Lower lobe of right lung (tissue), 2 donors: Measurements from ENCODE around the gene RRBP1. TPM values are rescaled to one million over a fixed set of nuclear protein-coding genes. Genes with fewer than 3 reads are reported as not detected.
A peak's percentile ranks its signal among the peaks of the same experiment; 100 is the strongest.

ENCODE experiments used
- ATAC-seq, 2 donors: fragments of 200-7000 bp; cut with Tn5 transposase; one replicate each; pipeline ENCODE4 v1.9.1; 2020 to 2022; ENCODE audit warnings: mild to moderate bottlenecking in 2 of 2, moderate library complexity in 2 of 2
- DNase-seq: peaks from one replicate; pipeline ENCODE4 v3.0.0-alpha.2; 2020
- H3K27ac ChIP-seq: fragments of 200-600 bp; one replicate; pipeline ENCODE4 v1.8.0; 2022
- H3K27me3 ChIP-seq: fragments of 200-600 bp; one replicate; pipeline ENCODE4 v1.8.0; 2022; ENCODE audit warnings: low read depth
- H3K36me3 ChIP-seq: fragments of 200-600 bp; one replicate; pipeline ENCODE4 v1.8.0; 2022; ENCODE audit warnings: mild to moderate bottlenecking
- H3K4me1 ChIP-seq: fragments of 200-600 bp; one replicate; pipeline ENCODE4 v1.8.0; 2022
- H3K4me3 ChIP-seq: fragments of 200-600 bp; one replicate; pipeline ENCODE4 v1.8.0; 2022; ENCODE audit warnings: mild to moderate bottlenecking
- H3K9me3 ChIP-seq: fragments of 200-600 bp; one replicate; pipeline ENCODE4 v1.8.0; 2022
- intact Hi-C: fragments of 100-400 bp; cut with DNase I; formaldehyde crosslinking; loops from one replicate; pipeline ENCODE4 v1.11.0; 2022
- total RNA-seq: library from RNA; stranded (reverse); fragmentation: NEBNext Ultra II Directional; extraction: Animal tissue kit (Norgen Biotek cat#: 25700); gene quantifications from one replicate; pipeline ENCODE4 v1.2.1, GENCODE V29; 2021
- TF ChIP-seq, protein P1 (sequence below): fragments of 200-600 bp; IDR thresholded peaks from one replicate; pipeline ENCODE4 v1.8.0; 2022; ENCODE audit warnings: antibody characterized with exemption, mild to moderate bottlenecking
- donor health status: DM: no; HTN: yes; CAD: no; lungs with severe emphysema.

Gene RRBP1
- total RNA-seq, 1 donor from 2014 or later, result 138 TPM

DNA sequence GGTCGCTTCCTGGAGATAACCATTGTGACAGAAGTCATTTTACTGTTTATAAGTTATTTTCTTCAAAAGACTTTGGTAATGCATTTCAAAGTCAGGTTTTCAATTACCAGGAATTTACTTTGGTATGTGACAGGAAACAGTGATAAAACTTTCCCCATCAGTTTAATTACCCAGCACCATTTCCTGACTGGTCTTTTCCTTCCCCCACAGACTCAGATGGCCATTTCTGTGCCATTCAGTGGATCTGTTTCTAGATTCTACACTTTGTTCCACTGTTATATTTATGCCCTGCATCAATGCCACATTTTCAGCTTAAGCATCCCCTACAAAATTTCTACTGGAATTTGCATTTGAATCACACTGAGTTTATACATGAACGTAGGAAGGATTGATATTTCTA, 16.3 kb downstream of the RRBP1 start:
- Histone ChIP-seq H3K27ac (no peak overlapping the region), H3K27me3 (no peaks in the 10 kb centered on the region), H3K36me3 (peaks cover 12% of the 10 kb centered on the region), H3K9me3 (no peaks in the 10 kb centered on the region), H3K4me3 (no peak overlapping the region), H3K4me1 (peaks cover 34% of the 10 kb centered on the region)
- intact Hi-C loops, result no loop called here
- no peak for ATAC-seq
- TF ChIP-seq, protein P1, sequence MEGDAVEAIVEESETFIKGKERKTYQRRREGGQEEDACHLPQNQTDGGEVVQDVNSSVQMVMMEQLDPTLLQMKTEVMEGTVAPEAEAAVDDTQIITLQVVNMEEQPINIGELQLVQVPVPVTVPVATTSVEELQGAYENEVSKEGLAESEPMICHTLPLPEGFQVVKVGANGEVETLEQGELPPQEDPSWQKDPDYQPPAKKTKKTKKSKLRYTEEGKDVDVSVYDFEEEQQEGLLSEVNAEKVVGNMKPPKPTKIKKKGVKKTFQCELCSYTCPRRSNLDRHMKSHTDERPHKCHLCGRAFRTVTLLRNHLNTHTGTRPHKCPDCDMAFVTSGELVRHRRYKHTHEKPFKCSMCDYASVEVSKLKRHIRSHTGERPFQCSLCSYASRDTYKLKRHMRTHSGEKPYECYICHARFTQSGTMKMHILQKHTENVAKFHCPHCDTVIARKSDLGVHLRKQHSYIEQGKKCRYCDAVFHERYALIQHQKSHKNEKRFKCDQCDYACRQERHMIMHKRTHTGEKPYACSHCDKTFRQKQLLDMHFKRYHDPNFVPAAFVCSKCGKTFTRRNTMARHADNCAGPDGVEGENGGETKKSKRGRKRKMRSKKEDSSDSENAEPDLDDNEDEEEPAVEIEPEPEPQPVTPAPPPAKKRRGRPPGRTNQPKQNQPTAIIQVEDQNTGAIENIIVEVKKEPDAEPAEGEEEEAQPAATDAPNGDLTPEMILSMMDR, result no peak
- no peak for DNase-seq

DNA sequence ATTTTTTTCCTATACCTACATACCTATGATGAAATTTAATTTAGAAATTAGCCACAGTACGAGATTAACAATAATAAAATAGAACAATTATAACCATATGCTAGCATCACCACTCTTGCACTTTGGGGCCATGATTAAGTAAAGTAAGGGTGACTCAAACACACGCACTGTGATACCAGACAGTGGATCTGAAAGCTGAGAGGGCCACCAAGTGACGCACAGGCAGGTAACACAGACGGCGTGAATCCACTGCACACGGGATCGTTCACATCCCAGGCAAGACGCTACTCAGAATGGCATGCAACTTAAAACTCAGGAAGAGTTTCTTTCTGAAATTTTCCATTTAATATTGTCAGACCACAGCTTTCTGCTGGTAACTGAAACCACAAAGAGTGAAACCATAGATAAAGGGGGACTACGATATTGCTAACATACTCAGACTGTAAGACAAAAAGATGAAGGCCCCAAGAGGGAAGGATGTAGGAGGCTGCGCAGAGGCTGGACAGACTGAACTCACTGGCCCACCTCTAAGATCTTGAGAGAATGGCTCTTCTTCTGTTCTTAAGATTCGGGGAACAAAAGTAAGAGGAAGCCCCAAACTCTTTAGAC, 17.9 kb downstream of the RRBP1 start:
- DNase-seq, result no peak
- Histone ChIP-seq H3K36me3 (peaks cover 12% of the 10 kb centered on the region), H3K27me3 (no peaks in the 10 kb centered on the region), H3K9me3 (no peaks in the 10 kb centered on the region), H3K27ac (no peak overlapping the region), H3K4me1 (peaks cover 29% of the 10 kb centered on the region), H3K4me3 (no peak overlapping the region)
- ATAC-seq, result no peak
- TF ChIP-seq, protein P1, result no peak
- intact Hi-C loops, result no loop called here

DNA sequence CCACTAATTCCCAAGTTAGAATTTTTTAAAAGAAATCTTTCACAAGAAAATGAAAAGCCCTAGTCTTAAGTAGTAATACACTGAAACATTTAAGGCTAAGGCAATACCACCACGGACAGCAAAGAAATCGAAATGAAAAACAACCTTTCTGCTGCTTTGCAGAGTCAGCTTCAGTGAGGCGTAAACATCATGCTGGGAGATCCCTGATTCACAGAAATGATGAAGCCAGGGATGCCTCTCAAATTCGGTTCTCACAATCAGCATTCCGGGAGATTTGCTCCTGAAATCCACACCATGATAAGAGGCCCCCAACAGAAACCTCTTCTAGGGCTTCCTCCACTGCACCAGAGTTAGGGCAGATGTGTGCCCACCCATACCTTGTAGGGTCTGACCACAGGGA, 18.6 kb downstream of the RRBP1 start:
- no peak overlapping the region for H3K4me3 ChIP-seq
- peaks cover 14% of the 10 kb centered on the region for H3K36me3 ChIP-seq
- ATAC-seq (no peak), DNase-seq (no peak)
- TF ChIP-seq, protein P1, result no peak
- peaks cover 29% of the 10 kb centered on the region for H3K4me1 ChIP-seq
- intact Hi-C loops, result no loop called here
- H3K27ac ChIP-seq, result no peak overlapping the region
- no peaks in the 10 kb centered on the region for H3K9me3 ChIP-seq
- no peaks in the 10 kb centered on the region for H3K27me3 ChIP-seq

DNA sequence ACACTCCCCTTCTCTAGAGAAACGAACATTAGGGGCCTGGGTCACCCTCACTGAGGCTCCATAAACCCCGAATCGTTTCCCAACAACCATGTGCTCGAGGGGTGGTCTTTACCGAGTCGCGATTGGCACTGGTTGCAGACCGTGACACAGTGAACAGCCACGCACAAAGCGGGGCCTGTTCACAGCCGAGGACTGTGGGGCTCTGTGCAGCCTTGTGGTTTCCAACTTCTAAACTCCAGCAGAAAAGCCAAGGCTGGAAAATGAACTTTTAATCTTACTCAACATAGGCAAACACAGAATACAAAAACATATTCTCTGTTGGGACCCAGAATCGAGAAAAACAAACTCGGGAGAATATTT, 19.0 kb downstream of the RRBP1 start:
- H3K4me3 ChIP-seq, result no peak overlapping the region
- no peak overlapping the region for H3K27ac ChIP-seq
- no peaks in the 10 kb centered on the region for H3K9me3 ChIP-seq
- TF ChIP-seq, protein P1, result no peak
- no peak for DNase-seq
- H3K27me3 ChIP-seq, result no peaks in the 10 kb centered on the region
- H3K4me1 ChIP-seq, result peaks cover 29% of the 10 kb centered on the region
- peaks cover 14% of the 10 kb centered on the region for H3K36me3 ChIP-seq
- no peak for ATAC-seq
- intact Hi-C loops, result no loop called here

DNA sequence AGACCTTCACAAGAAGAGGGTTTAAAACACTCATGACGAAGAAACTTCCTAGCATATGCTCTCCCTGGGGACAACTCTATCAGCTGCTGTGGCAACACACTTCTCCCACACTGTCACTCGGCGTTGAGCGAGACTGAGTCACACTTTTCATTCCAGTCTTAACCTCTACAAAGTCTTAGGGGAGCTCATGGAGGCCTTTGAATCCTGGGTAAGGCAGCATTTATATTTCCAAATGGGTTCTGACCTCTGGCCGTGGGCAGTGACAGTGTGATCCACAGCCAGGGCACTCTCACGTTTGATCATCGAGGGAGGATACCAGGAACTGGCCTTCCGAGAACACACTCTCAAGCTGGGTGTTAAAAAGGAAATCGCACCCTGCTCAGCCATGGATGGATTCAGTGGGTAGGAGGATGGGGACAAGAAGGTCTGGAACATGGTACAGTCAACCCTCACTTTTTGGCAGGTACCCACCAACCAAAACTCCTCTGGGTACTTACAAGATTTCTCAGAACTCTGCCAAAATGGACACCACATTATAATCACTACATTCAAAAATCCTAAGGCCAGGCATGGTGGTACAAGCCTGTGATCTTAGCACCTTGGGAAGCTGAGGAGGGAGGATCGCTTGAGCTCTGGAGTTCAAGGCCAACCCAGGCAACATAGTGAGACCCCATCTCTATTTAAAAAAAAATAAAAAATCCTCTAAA, 19.6 kb downstream of the RRBP1 start:
- intact Hi-C loops, result no loop called here
- no peaks in the 10 kb centered on the region for H3K27me3 ChIP-seq
- H3K4me3 ChIP-seq, result no peak overlapping the region
- DNase-seq (no peak), ATAC-seq (peak; percentile 51 to 53)
- H3K4me1 ChIP-seq, result peaks cover 29% of the 10 kb centered on the region
- peaks cover 19% of the 10 kb centered on the region for H3K36me3 ChIP-seq
- H3K27ac ChIP-seq, result peak overlapping the region; percentile 20
- no peaks in the 10 kb centered on the region for H3K9me3 ChIP-seq
- TF ChIP-seq, protein P1, result no peak
